ENCODE data around the gene GRAMD1C.

GRAMD1C gene

DNA sequence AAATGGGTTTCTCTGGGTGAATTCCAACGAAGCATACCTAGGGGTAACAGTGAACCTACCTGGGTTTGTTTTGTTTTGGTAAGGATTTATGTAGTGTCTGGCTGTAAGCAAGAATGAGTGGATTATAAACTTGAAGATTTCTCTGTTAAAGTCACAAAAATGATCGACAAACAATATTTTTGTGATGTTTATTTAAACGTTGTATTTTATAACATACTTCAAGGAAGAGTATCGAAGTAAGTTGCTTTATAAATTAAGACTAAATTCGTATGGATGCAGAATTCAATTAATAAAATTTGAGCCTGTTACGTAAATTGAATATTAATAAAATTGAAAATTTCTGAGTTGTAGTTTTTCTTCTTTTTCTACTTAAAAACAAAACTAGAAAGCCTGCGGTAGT, 108.2 kb downstream of the GRAMD1C start:
- no peak for TF ChIP-seq TEAD4 (IDR thresholded peaks at IDR 0.05)
- no peak for TF ChIP-seq CEBPB (IDR thresholded peaks at IDR 0.05)
- TF ChIP-seq NFIC (IDR thresholded peaks at IDR 0.05), result no peak
- TF ChIP-seq ZBTB7A (IDR thresholded peaks at IDR 0.05; ENCODE audit: low read depth), result no peak
- TF ChIP-seq EGR1 (IDR thresholded peaks at IDR 0.05), result no peak
- TF ChIP-seq, protein P1, sequence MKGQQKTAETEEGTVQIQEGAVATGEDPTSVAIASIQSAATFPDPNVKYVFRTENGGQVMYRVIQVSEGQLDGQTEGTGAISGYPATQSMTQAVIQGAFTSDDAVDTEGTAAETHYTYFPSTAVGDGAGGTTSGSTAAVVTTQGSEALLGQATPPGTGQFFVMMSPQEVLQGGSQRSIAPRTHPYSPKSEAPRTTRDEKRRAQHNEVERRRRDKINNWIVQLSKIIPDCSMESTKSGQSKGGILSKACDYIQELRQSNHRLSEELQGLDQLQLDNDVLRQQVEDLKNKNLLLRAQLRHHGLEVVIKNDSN (IDR thresholded peaks at IDR 0.05), result no peak
- TF ChIP-seq CREB1 (IDR thresholded peaks at IDR 0.05; ENCODE audit: low read depth), result no peak
- TF ChIP-seq, protein P2, sequence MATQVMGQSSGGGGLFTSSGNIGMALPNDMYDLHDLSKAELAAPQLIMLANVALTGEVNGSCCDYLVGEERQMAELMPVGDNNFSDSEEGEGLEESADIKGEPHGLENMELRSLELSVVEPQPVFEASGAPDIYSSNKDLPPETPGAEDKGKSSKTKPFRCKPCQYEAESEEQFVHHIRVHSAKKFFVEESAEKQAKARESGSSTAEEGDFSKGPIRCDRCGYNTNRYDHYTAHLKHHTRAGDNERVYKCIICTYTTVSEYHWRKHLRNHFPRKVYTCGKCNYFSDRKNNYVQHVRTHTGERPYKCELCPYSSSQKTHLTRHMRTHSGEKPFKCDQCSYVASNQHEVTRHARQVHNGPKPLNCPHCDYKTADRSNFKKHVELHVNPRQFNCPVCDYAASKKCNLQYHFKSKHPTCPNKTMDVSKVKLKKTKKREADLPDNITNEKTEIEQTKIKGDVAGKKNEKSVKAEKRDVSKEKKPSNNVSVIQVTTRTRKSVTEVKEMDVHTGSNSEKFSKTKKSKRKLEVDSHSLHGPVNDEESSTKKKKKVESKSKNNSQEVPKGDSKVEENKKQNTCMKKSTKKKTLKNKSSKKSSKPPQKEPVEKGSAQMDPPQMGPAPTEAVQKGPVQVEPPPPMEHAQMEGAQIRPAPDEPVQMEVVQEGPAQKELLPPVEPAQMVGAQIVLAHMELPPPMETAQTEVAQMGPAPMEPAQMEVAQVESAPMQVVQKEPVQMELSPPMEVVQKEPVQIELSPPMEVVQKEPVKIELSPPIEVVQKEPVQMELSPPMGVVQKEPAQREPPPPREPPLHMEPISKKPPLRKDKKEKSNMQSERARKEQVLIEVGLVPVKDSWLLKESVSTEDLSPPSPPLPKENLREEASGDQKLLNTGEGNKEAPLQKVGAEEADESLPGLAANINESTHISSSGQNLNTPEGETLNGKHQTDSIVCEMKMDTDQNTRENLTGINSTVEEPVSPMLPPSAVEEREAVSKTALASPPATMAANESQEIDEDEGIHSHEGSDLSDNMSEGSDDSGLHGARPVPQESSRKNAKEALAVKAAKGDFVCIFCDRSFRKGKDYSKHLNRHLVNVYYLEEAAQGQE (IDR thresholded peaks at IDR 0.05; ENCODE audit: low read depth), result no peak
- no peak for TF ChIP-seq EP300 (IDR thresholded peaks at IDR 0.05; ENCODE audit: borderline replicate concordance)

GRCh38 chr3:113947372-113948014, 108.9 kb downstream of the GRAMD1C start, which contains the start of gene ZDHHC23:
TSS of gene ZDHHC23 (plus strand) at chr3:113948013. CDS start at chr3:113948803, 790 bp downstream.
- TF ChIP-seq EGR1 (IDR thresholded peaks at IDR 0.05) (no peak), MAX (IDR thresholded peaks at IDR 0.05) (peak; percentile 8; the same call in 1 of the 2 replicates), NFIC (IDR thresholded peaks at IDR 0.05) (peak; percentile 27; the same call in 1 of the 2 replicates), TAF1 (IDR thresholded peaks at IDR 0.05; ENCODE audit: low read depth) (peak; percentile 31; the same call in 1 of the 2 replicates)

GRCh38 chr3:113948015-113948917, 109.7 kb downstream of the GRAMD1C start:
- peak; percentile 25 for TF ChIP-seq MAX (IDR thresholded peaks at IDR 0.05)
- peak; percentile 83 for TF ChIP-seq ZBTB7A (IDR thresholded peaks at IDR 0.05; ENCODE audit: low read depth)
- TF ChIP-seq TCF12 (IDR thresholded peaks at IDR 0.05; ENCODE audit: low read depth), result no peak; the same call in 1 of the 2 replicates
- no peak for TF ChIP-seq RAD21 (IDR thresholded peaks at IDR 0.05; ENCODE audit: low read depth)
- peak; percentile 93 for TF ChIP-seq EGR1 (IDR thresholded peaks at IDR 0.05)
- TF ChIP-seq YY1 (IDR thresholded peaks at IDR 0.05; ENCODE audit: low read depth), result peak; percentile 30; the same call in 1 of the 2 replicates
- 0 out of 2 replicates have a peak, but pooled peaks have one; percentile 5 for TF ChIP-seq TEAD4 (IDR thresholded peaks at IDR 0.05)
- TF ChIP-seq, protein P2 (IDR thresholded peaks at IDR 0.05; ENCODE audit: low read depth), result no peak
- TF ChIP-seq EP300 (IDR thresholded peaks at IDR 0.05; ENCODE audit: borderline replicate concordance), result no peak
- TF ChIP-seq NFIC (IDR thresholded peaks at IDR 0.05), result 0 out of 2 replicates have a peak, but pooled peaks have one; percentile 9

GRCh38 chr3:113952921-113953320, 114.3 kb downstream of the GRAMD1C start:
- TF ChIP-seq CREB1 (IDR thresholded peaks at IDR 0.05; ENCODE audit: low read depth) (no peak), EP300 (IDR thresholded peaks at IDR 0.05; ENCODE audit: borderline replicate concordance) (no peak), TAF1 (IDR thresholded peaks at IDR 0.05; ENCODE audit: low read depth) (no peak), ZBTB7A (IDR thresholded peaks at IDR 0.05; ENCODE audit: low read depth) (no peak), EGR1 (IDR thresholded peaks at IDR 0.05) (no peak), MAX (IDR thresholded peaks at IDR 0.05) (no peak), TEAD4 (IDR thresholded peaks at IDR 0.05) (no peak), RAD21 (IDR thresholded peaks at IDR 0.05; ENCODE audit: low read depth) (no peak), YY1 (IDR thresholded peaks at IDR 0.05; ENCODE audit: low read depth) (no peak), FOXM1 (IDR thresholded peaks at IDR 0.05; ENCODE audit: borderline replicate concordance, low read depth) (no peak), TCF12 (IDR thresholded peaks at IDR 0.05; ENCODE audit: low read depth) (no peak), NFIC (IDR thresholded peaks at IDR 0.05) (no peak)
- TF ChIP-seq, protein P1 (IDR thresholded peaks at IDR 0.05), result no peak
- TF ChIP-seq, protein P2 (IDR thresholded peaks at IDR 0.05; ENCODE audit: low read depth), result no peak

Data from Ishikawa (cell line).